ENCODE results near the gene ZNF165.

GRCh38 chr6:28121876-28122275 is 41.5 kb downstream of the ZNF165 start:
- TF ChIP-seq MYC (IDR thresholded peaks at IDR 0.05; ENCODE audit: low read depth, low read length) (no peak), CTCF (IDR thresholded peaks at IDR 0.05; ENCODE audit: low read depth, low read length) (no peak), POLR2A (IDR thresholded peaks at IDR 0.05; ENCODE audit: extremely low read depth, insufficient read length) (no peak)
- TF ChIP-seq, protein P1, sequence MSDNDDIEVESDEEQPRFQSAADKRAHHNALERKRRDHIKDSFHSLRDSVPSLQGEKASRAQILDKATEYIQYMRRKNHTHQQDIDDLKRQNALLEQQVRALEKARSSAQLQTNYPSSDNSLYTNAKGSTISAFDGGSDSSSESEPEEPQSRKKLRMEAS (IDR thresholded peaks at IDR 0.05; ENCODE audit: low read depth, low read length), result no peak

Data from NB4 (cell line).